Neural cell (in vitro differentiated cells): ENCODE measurements around the gene GLB1L2. TPM values are rescaled to one million over a fixed set of nuclear protein-coding genes. Genes with fewer than 3 reads are reported as not detected.
A peak's percentile ranks its signal among the peaks of the same experiment; 100 is the strongest.

ENCODE experiments used
- H2AFZ ChIP-seq: fragments of 200-600, 300-800 bp; sonication (generic), shearing (Covaris generic); 2 replicates; pipeline ENCODE4 v1.6.0; 2014; ENCODE audit warnings: low read depth, mild to moderate bottlenecking, antibody characterized with exemption, low read length, moderate library complexity
- H3F3A ChIP-seq: fragments of 200-600 bp; shearing (Covaris generic); 2 replicates; pipeline ENCODE4 v1.6.1; 2016; ENCODE audit warnings: mild to moderate bottlenecking, moderate library complexity, mixed read lengths, antibody characterized with exemption, low read length; ENCODE audit not compliant: insufficient read depth, poor library complexity, severe bottlenecking
- H3K27ac ChIP-seq: fragments of 200-600, 300-800 bp; sonication (generic), shearing (Covaris generic); 2 replicates; pipeline ENCODE4 v1.5.1; 2014; ENCODE audit warnings: mild to moderate bottlenecking, low read length, moderate library complexity
- H3K27me3 ChIP-seq: fragments of 300-800, 200-600 bp; sonication (generic), shearing (Covaris generic); 2 replicates; pipeline ENCODE4 v1.6.0; 2014; ENCODE audit warnings: mild to moderate bottlenecking, low read depth, low read length, moderate library complexity; ENCODE audit not compliant: insufficient read depth
- H3K36me3 ChIP-seq: fragments of 300-800, 200-600 bp; sonication (generic), shearing (Covaris generic); 2 replicates; pipeline ENCODE4 v1.5.1; 2014; ENCODE audit warnings: mild to moderate bottlenecking, antibody characterized with exemption, low read length, moderate library complexity; ENCODE audit not compliant: insufficient read depth
- H3K4me2 ChIP-seq: fragments of 300-800, 200-600 bp; sonication (generic), shearing (Covaris generic); 2 replicates; pipeline ENCODE4 v1.6.0; 2014; ENCODE audit warnings: mild to moderate bottlenecking, low read length
- H3K4me3 ChIP-seq: fragments of 300-800, 200-600 bp; sonication (generic), shearing (Covaris generic); 2 replicates; pipeline ENCODE4 v1.5.1; 2014; ENCODE audit warnings: mild to moderate bottlenecking, low read length, moderate library complexity
- H3K79me2 ChIP-seq: fragments of 200-600 bp; shearing (Covaris generic); replicated peaks from 2 replicates; pipeline ENCODE4 v1.6.0; 2014; ENCODE audit warnings: mild to moderate bottlenecking, low read length, moderate library complexity; ENCODE audit not compliant: insufficient read depth
- H3K9ac ChIP-seq: fragments of 300-800, 200-600 bp; sonication (generic), shearing (Covaris generic); 2 replicates; pipeline ENCODE4 v1.6.1; 2016; ENCODE audit warnings: mild to moderate bottlenecking, low read length, mixed read lengths
- H3K9me2 ChIP-seq: fragments of 200-600 bp; shearing (Covaris generic); 2 replicates; pipeline ENCODE4 v1.6.1; 2016; ENCODE audit warnings: mild to moderate bottlenecking, low read length, mixed read lengths; ENCODE audit not compliant: insufficient read depth
- H3K9me3 ChIP-seq: fragments of 200-600, 300-800 bp; sonication (generic), shearing (Covaris generic); 2 replicates; pipeline ENCODE4 v1.6.1; 2016; ENCODE audit warnings: mild to moderate bottlenecking, mixed run types, low read length, moderate library complexity, mixed read lengths
- H4K20me1 ChIP-seq: fragments of 200-600 bp; shearing (Covaris generic); 2 replicates; pipeline ENCODE4 v1.6.1; 2016; ENCODE audit warnings: mild to moderate bottlenecking, mixed run types; ENCODE audit not compliant: insufficient read depth
- CTCF ChIP-seq: fragments of 450-650 bp; IDR thresholded peaks from 2 replicates; pipeline ENCODE4 v1.5.1; 2014; ENCODE audit warnings: antibody characterized with exemption, mild to moderate bottlenecking, moderate library complexity; ENCODE audit not compliant: poor library complexity, severe bottlenecking
- EP300 ChIP-seq: fragments of 450-650 bp; conservative IDR thresholded peaks from 2 replicates; pipeline ENCODE4 v1.6.1; 2014; ENCODE audit warnings: antibody characterized with exemption, mild to moderate bottlenecking, moderate library complexity; ENCODE audit not compliant: poor library complexity, severe bottlenecking
- EZH2 ChIP-seq: fragments of 200-600, 300-800 bp; shearing (Covaris generic), sonication (generic); IDR thresholded peaks from 2 replicates; pipeline ENCODE4 v1.6.1; 2014; ENCODE audit warnings: antibody characterized with exemption, low read length, borderline replicate concordance, mild to moderate bottlenecking; ENCODE audit not compliant: insufficient read depth, poor library complexity, severe bottlenecking
- MXI1 ChIP-seq: fragments of 450-650 bp; conservative IDR thresholded peaks from 2 replicates; pipeline ENCODE4 v1.6.1; 2014; ENCODE audit warnings: antibody characterized with exemption, mild to moderate bottlenecking; ENCODE audit not compliant: poor library complexity, severe bottlenecking
- POLR2AphosphoS5 ChIP-seq: IDR thresholded peaks from 2 replicates; pipeline ENCODE4 v1.6.1; 2012
- RAD21 ChIP-seq: fragments of 450-650 bp; conservative IDR thresholded peaks from 2 replicates; pipeline ENCODE4 v1.6.1; 2014; ENCODE audit warnings: antibody characterized with exemption, mild to moderate bottlenecking, moderate library complexity
- SMC3 ChIP-seq: fragments of 450-650 bp; conservative IDR thresholded peaks from 2 replicates; pipeline ENCODE4 v1.6.1; 2014; ENCODE audit warnings: antibody characterized with exemption, mild to moderate bottlenecking, moderate library complexity; ENCODE audit not compliant: poor library complexity
- TAF1 ChIP-seq: IDR thresholded peaks from 2 replicates; pipeline ENCODE4 v1.6.1; 2012; ENCODE audit warnings: low read depth
- polyA plus RNA-seq: library from polyadenylated mRNA; depleted of rRNA; stranded (reverse); fragments of >200 nt; gene quantifications from 2 replicates; pipeline ENCODE4 v1.2.3, GENCODE V29; 2014
- TF ChIP-seq, protein P1 (sequence below): IDR thresholded peaks from 2 replicates; pipeline ENCODE4 v1.6.1; 2012; ENCODE audit warnings: borderline replicate concordance

GLB1L2 gene
- polyA plus RNA-seq, 1 donor from 2014 or later: 1.6 TPM

GRCh38 chr11:134360050-134360835 is 28.5 kb downstream of the GLB1L2 start:
- H3K27ac ChIP-seq: no peak overlapping the region
- H3K9me2 ChIP-seq: no peaks in the 10 kb centered on the region
- H3K79me2 ChIP-seq: no peaks in the 10 kb centered on the region
- H3K4me2 ChIP-seq: no peak overlapping the region
- H3K9me3 ChIP-seq: no peaks in the 10 kb centered on the region
- no peak overlapping the region for H3K9ac ChIP-seq
- no peak overlapping the region for H3K4me3 ChIP-seq
- TF ChIP-seq MXI1: peak; percentile 59
- no peak for TF ChIP-seq POLR2AphosphoS5
- TF ChIP-seq, protein P1, sequence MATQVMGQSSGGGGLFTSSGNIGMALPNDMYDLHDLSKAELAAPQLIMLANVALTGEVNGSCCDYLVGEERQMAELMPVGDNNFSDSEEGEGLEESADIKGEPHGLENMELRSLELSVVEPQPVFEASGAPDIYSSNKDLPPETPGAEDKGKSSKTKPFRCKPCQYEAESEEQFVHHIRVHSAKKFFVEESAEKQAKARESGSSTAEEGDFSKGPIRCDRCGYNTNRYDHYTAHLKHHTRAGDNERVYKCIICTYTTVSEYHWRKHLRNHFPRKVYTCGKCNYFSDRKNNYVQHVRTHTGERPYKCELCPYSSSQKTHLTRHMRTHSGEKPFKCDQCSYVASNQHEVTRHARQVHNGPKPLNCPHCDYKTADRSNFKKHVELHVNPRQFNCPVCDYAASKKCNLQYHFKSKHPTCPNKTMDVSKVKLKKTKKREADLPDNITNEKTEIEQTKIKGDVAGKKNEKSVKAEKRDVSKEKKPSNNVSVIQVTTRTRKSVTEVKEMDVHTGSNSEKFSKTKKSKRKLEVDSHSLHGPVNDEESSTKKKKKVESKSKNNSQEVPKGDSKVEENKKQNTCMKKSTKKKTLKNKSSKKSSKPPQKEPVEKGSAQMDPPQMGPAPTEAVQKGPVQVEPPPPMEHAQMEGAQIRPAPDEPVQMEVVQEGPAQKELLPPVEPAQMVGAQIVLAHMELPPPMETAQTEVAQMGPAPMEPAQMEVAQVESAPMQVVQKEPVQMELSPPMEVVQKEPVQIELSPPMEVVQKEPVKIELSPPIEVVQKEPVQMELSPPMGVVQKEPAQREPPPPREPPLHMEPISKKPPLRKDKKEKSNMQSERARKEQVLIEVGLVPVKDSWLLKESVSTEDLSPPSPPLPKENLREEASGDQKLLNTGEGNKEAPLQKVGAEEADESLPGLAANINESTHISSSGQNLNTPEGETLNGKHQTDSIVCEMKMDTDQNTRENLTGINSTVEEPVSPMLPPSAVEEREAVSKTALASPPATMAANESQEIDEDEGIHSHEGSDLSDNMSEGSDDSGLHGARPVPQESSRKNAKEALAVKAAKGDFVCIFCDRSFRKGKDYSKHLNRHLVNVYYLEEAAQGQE: peak; percentile 51
- peak; percentile 99 for TF ChIP-seq SMC3
- no peak for TF ChIP-seq EP300
- TF ChIP-seq RAD21: peak; percentile 100
- TF ChIP-seq CTCF: peak; percentile 97
- no peaks in the 10 kb centered on the region for H3K36me3 ChIP-seq
- H2AFZ ChIP-seq: no peak overlapping the region
- H3F3A ChIP-seq: no peaks in the 10 kb centered on the region
- no peaks in the 10 kb centered on the region for H4K20me1 ChIP-seq
- H3K27me3 ChIP-seq: no peaks in the 10 kb centered on the region

DNA sequence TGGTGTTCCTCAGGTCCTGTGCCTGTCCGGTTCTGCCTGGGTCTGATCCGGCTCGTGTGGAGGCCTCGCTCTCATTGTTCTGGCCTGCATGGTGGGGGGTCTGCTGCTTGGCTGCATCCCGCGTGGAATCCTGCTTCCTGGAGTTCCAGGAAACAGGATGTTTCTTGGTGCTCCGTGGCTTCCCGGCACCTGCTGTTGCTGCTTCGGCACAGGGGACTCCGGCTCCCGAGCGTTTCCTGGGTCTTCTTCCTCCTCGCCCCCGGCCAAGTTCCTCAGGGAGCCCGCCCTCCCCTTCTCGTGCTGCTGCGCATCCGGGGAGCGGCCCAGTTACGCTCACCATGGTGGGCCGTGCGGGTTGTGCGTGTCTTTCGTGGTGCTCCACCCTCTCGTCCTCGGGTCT is 29.9 kb downstream of the GLB1L2 start:
- Histone ChIP-seq H3K4me3 (no peak overlapping the region), H3K27ac (no peak overlapping the region), H3K4me2 (no peak overlapping the region), H3K27me3 (no peaks in the 10 kb centered on the region), H3K36me3 (no peaks in the 10 kb centered on the region), H4K20me1 (no peaks in the 10 kb centered on the region), H3F3A (no peaks in the 10 kb centered on the region), H3K9me3 (no peaks in the 10 kb centered on the region), H2AFZ (no peak overlapping the region), H3K9me2 (no peaks in the 10 kb centered on the region), H3K79me2 (no peaks in the 10 kb centered on the region), H3K9ac (no peak overlapping the region)
- TF ChIP-seq EZH2 (no peak), MXI1 (no peak), EP300 (no peak), CTCF (no peak), TAF1 (no peak), RAD21 (no peak), SMC3 (no peak), POLR2AphosphoS5 (no peak)
- TF ChIP-seq, protein P1: no peak
